ENCODE results near the gene GAL3ST3. TPM values are rescaled to one million over a fixed set of nuclear protein-coding genes. Genes with fewer than 3 reads are reported as not detected.

GAL3ST3 gene
- polyA plus RNA-seq, 3 donors = not detected

DNA sequence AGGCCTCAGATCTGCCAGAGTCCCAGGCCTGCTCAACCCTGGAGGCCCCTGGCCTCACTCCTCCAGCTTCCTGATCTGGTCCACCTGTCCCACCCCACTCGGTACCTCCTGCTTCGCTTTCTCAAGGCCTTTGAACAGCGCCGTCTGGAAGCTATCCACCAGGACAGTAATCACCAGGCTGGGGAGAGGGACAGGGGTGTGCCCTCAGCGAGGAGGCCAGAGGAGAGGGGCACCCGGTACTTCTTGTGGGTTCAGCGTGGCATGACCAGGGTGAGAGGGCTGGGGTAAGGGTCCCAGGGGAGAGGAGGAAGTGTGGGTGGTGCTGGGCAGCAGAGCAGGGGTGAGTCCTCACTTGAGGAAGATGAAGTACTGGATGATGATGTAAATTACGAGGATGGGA is 28.7 kb downstream of the GAL3ST3 start:
- peaks cover 0 to 4% of the 10 kb centered on the region in 2 donors for H3K27me3 ChIP-seq (ENCODE audit: control insufficient read depth in 2 of 2, insufficient read depth in 2 of 2, low read length in 2 of 2)
- H3K36me3 Mint-ChIP-seq = peaks cover 20 to 29% of the 10 kb centered on the region in 2 donors
- H3K4me3 ChIP-seq (replicated peaks in 1 of 3; ENCODE audit: low read depth in 2 of 3, low read length in 3 of 3) = peak overlapping the region in 1 of 3 experiments; percentile 69
- peak overlapping the region; percentile 77 to 96 (median 91) for H3K27ac Mint-ChIP-seq
- peak overlapping the region; percentile 70 for H3K4me2 ChIP-seq (replicated peaks; ENCODE audit: extremely low read depth, low read length, poor library complexity, severe bottlenecking)
- H3K27ac ChIP-seq (ENCODE audit: low read depth in 1 of 2, low read length in 2 of 2) = peak overlapping the region; percentile 31 to 91
- peak overlapping the region; percentile 68 for H2AFZ ChIP-seq (ENCODE audit: insufficient read depth, low read depth, low read length, poor library complexity, severe bottlenecking)
- peaks cover 11% of the 10 kb centered on the region for H3K79me2 ChIP-seq (ENCODE audit: insufficient read depth, low read length)
- H3K9me3 ChIP-seq (replicated peaks in 1 of 2; ENCODE audit: control insufficient read depth in 1 of 2, insufficient read depth in 1 of 2, low read length in 2 of 2) = no peaks in the 10 kb centered on the region
- H3K27me3 Mint-ChIP-seq (ENCODE audit: low read depth in 3 of 3) = peaks cover 9 to 11% (median 10%) of the 10 kb centered on the region in 3 donors
- peak overlapping the region; percentile 43 to 77 for H3K4me3 Mint-ChIP-seq
- H3K4me1 ChIP-seq (ENCODE audit: control insufficient read depth in 1 of 2, insufficient read depth in 2 of 2, low read length in 2 of 2) = peaks cover 35 to 36% of the 10 kb centered on the region in 2 donors
- TF ChIP-seq, protein P1, sequence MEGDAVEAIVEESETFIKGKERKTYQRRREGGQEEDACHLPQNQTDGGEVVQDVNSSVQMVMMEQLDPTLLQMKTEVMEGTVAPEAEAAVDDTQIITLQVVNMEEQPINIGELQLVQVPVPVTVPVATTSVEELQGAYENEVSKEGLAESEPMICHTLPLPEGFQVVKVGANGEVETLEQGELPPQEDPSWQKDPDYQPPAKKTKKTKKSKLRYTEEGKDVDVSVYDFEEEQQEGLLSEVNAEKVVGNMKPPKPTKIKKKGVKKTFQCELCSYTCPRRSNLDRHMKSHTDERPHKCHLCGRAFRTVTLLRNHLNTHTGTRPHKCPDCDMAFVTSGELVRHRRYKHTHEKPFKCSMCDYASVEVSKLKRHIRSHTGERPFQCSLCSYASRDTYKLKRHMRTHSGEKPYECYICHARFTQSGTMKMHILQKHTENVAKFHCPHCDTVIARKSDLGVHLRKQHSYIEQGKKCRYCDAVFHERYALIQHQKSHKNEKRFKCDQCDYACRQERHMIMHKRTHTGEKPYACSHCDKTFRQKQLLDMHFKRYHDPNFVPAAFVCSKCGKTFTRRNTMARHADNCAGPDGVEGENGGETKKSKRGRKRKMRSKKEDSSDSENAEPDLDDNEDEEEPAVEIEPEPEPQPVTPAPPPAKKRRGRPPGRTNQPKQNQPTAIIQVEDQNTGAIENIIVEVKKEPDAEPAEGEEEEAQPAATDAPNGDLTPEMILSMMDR (IDR thresholded peaks at IDR 0.05) = no peak
- peaks cover 8 to 9% of the 10 kb centered on the region in 2 donors for H3K36me3 ChIP-seq (replicated peaks in 1 of 2; ENCODE audit: control insufficient read depth in 1 of 2, insufficient read depth in 2 of 2, low read length in 2 of 2)
- intact Hi-C loops (cut with micrococcal nuclease) = loop anchor here in 1 of 2 donors (5.0 kb wide), 1 partner anchor 33 kb away; no protein-coding TSS in a partner anchor
- no peaks in the 10 kb centered on the region for H4K20me1 ChIP-seq (ENCODE audit: insufficient read depth, low read length)
- H3K9ac ChIP-seq (ENCODE audit: insufficient read depth, low read length, poor library complexity, severe bottlenecking) = peak overlapping the region; percentile 69
- WGBS (ENCODE audit: insufficient coverage) = 91% methylated on average over 5 of the region's 8 CpGs
- H3K4me1 Mint-ChIP-seq = peaks cover 33% of the 10 kb centered on the region
- DNase-seq = peak in 2 of 3 donors; percentile 6 to 24
- H3K9me3 Mint-ChIP-seq = peaks cover 0 to 2% (median 0%) of the 10 kb centered on the region in 7 donors

DNA sequence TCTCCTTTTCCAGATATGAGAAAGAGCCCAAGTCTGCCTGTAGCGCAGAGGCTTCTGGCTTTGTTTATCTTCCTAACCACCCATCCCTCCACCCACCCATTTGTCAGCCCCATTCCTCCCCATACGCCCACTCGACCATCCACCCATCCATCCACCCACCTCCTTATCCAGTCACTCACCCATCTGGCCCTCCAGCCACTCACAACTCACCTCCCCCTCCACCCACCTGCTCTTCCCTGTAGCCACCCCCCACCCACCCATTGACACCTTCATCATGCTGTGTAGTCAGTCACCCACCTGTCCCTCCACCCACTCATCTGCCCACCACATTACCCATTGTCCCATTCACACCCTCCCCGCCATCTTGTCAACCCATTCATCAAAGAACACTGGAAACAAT is 31.6 kb downstream of the GAL3ST3 start:
- TF ChIP-seq, protein P1 (IDR thresholded peaks at IDR 0.05) = no peak
- Histone ChIP-seq H3K36me3 (replicated peaks in 1 of 2; ENCODE audit: control insufficient read depth in 1 of 2, insufficient read depth in 2 of 2, low read length in 2 of 2) (peaks cover 8 to 9% of the 10 kb centered on the region in 2 donors), H3K27me3 (ENCODE audit: control insufficient read depth in 2 of 2, insufficient read depth in 2 of 2, low read length in 2 of 2) (peaks cover 0 to under 1% of the 10 kb centered on the region in 2 donors), H3K79me2 (ENCODE audit: insufficient read depth, low read length) (peaks cover 11% of the 10 kb centered on the region), H3K4me3 (replicated peaks in 1 of 3; ENCODE audit: low read depth in 2 of 3, low read length in 3 of 3) (no peak overlapping the region), H3K4me2 (replicated peaks; ENCODE audit: extremely low read depth, low read length, poor library complexity, severe bottlenecking) (no peak overlapping the region), H3K27ac (ENCODE audit: low read depth in 1 of 2, low read length in 2 of 2) (no peak overlapping the region), H3K9ac (ENCODE audit: insufficient read depth, low read length, poor library complexity, severe bottlenecking) (no peak overlapping the region), H4K20me1 (ENCODE audit: insufficient read depth, low read length) (no peaks in the 10 kb centered on the region), H3K4me1 (ENCODE audit: control insufficient read depth in 1 of 2, insufficient read depth in 2 of 2, low read length in 2 of 2) (peaks cover 58 to 60% of the 10 kb centered on the region in 2 donors), H3K9me3 (replicated peaks in 1 of 2; ENCODE audit: control insufficient read depth in 1 of 2, insufficient read depth in 1 of 2, low read length in 2 of 2) (no peaks in the 10 kb centered on the region), H2AFZ (ENCODE audit: insufficient read depth, low read depth, low read length, poor library complexity, severe bottlenecking) (no peak overlapping the region)
- peaks cover 4 to 6% (median 6%) of the 10 kb centered on the region in 3 donors for H3K27me3 Mint-ChIP-seq (ENCODE audit: low read depth in 3 of 3)
- H3K9me3 Mint-ChIP-seq = peaks cover 0 to 2% (median 0%) of the 10 kb centered on the region in 7 donors
- WGBS (ENCODE audit: insufficient coverage) = 85% methylated on average over 3 of the region's 4 CpGs
- H3K36me3 Mint-ChIP-seq = peaks cover 20 to 29% of the 10 kb centered on the region in 2 donors
- intact Hi-C loops (cut with micrococcal nuclease) = no loop called here
- H3K4me3 Mint-ChIP-seq = no peak overlapping the region
- H3K4me1 Mint-ChIP-seq = peaks cover 55% of the 10 kb centered on the region
- no peak overlapping the region for H3K27ac Mint-ChIP-seq
- DNase-seq = no peak
